NT2/D1 (cell line): Measurements from ENCODE around the gene FAM163B.
A peak's percentile ranks its signal among the peaks of the same experiment; 100 is the strongest.

Experiments
- DNase-seq: peaks from one replicate; pipeline ENCODE4 v3.0.0-alpha.2; 2011; ENCODE audit warnings: low read depth, low spot score
- H3K27me3 ChIP-seq: 2 replicates; pipeline ENCODE4 v1.6.0; 2011; ENCODE audit warnings: mild to moderate bottlenecking; ENCODE audit not compliant: insufficient read length, insufficient read depth
- H3K36me3 ChIP-seq: 2 replicates; pipeline ENCODE4 v1.6.1; 2011; ENCODE audit warnings: mild to moderate bottlenecking, low read length, mixed read lengths; ENCODE audit not compliant: insufficient read depth, insufficient read length
- H3K4me1 ChIP-seq: 2 replicates; pipeline ENCODE4 v1.5.1; 2011; ENCODE audit not compliant: insufficient read depth, insufficient read length
- H3K4me3 ChIP-seq: 2 replicates; pipeline ENCODE4 v1.5.1; 2011; ENCODE audit warnings: low read depth; ENCODE audit not compliant: insufficient read length
- H3K9ac ChIP-seq: 2 replicates; pipeline ENCODE4 v1.6.0; 2011; ENCODE audit warnings: low read depth; ENCODE audit not compliant: insufficient read length
- H3K9me3 ChIP-seq: 2 replicates; pipeline ENCODE4 v1.5.1; 2011; ENCODE audit warnings: mild to moderate bottlenecking, low read length; ENCODE audit not compliant: insufficient read depth
- SUZ12 ChIP-seq: IDR thresholded peaks from 2 replicates; pipeline ENCODE4 v1.6.1; 2011; ENCODE audit not compliant: insufficient read length, insufficient read depth; ENCODE audit errors: extremely low read depth
- YY1 ChIP-seq: IDR thresholded peaks from 2 replicates; pipeline ENCODE4 v1.6.1; 2011; ENCODE audit not compliant: insufficient read length, insufficient read depth
- ZNF274 ChIP-seq: IDR thresholded peaks from 2 replicates; pipeline ENCODE4 v1.6.1; 2011; ENCODE audit warnings: mild to moderate bottlenecking, low read depth, low read length

The FAM163B gene

GRCh38 chr9:133545494-133546286, 63.5 kb downstream of the FAM163B start:
- H3K27me3 ChIP-seq: no peaks in the 10 kb centered on the region
- TF ChIP-seq YY1 (no peak), ZNF274 (no peak), SUZ12 (no peak)
- no peak for DNase-seq

GRCh38 chr9:133543772-133544467, 65.3 kb downstream of the FAM163B start:
- H3K4me1 ChIP-seq: peaks cover 25% of the 10 kb centered on the region
- H3K36me3 ChIP-seq: peaks cover 5% of the 10 kb centered on the region
- H3K27me3 ChIP-seq: no peaks in the 10 kb centered on the region
- TF ChIP-seq YY1: no peak
- no peak overlapping the region for H3K9ac ChIP-seq
- H3K9me3 ChIP-seq: no peaks in the 10 kb centered on the region
- no peak for DNase-seq
- H3K4me3 ChIP-seq: no peak overlapping the region

More at GRCh38 chr9:133545494-133546286, 63.5 kb downstream of the FAM163B start:
- Histone ChIP-seq H3K36me3 (peaks cover 4% of the 10 kb centered on the region), H3K4me3 (no peak overlapping the region), H3K9ac (no peak overlapping the region), H3K9me3 (no peaks in the 10 kb centered on the region), H3K4me1 (peaks cover 12% of the 10 kb centered on the region)

GRCh38 chr9:133542002-133542401, 67.2 kb downstream of the FAM163B start:
- Histone ChIP-seq H3K4me3 (no peak overlapping the region), H3K27me3 (no peaks in the 10 kb centered on the region), H3K9me3 (no peaks in the 10 kb centered on the region), H3K4me1 (peaks cover 33% of the 10 kb centered on the region), H3K36me3 (peaks cover 5% of the 10 kb centered on the region), H3K9ac (peak overlapping the region; percentile 22)
- no peak for DNase-seq
- TF ChIP-seq SUZ12: no peak
- no peak for TF ChIP-seq ZNF274
- TF ChIP-seq YY1: no peak

- Histone ChIP-seq H3K4me3 (no peak overlapping the region), H3K4me1 (peaks cover 27% of the 10 kb centered on the region), H3K9ac (no peak overlapping the region), H3K9me3 (no peaks in the 10 kb centered on the region), H3K27me3 (peaks cover 8% of the 10 kb centered on the region), H3K36me3 (peaks cover 5% of the 10 kb centered on the region)
- TF ChIP-seq YY1 (no peak), SUZ12 (no peak), ZNF274 (no peak)
- DNase-seq: no peak
Observed at GRCh38 chr9:133540698-133541025, 68.5 kb downstream of the FAM163B start.

GRCh38 chr9:133539991-133540697, 69.0 kb downstream of the FAM163B start:
- DNase-seq: no peak
- TF ChIP-seq YY1 (no peak), ZNF274 (no peak), SUZ12 (no peak)
- H3K9me3 ChIP-seq: no peaks in the 10 kb centered on the region
- peaks cover 27% of the 10 kb centered on the region for H3K4me1 ChIP-seq
- H3K36me3 ChIP-seq: peaks cover 5% of the 10 kb centered on the region
- peaks cover 11% of the 10 kb centered on the region for H3K27me3 ChIP-seq
- H3K9ac ChIP-seq: peak overlapping the region; percentile 16
- no peak overlapping the region for H3K4me3 ChIP-seq

- Histone ChIP-seq H3K4me1 (peaks cover 27% of the 10 kb centered on the region), H3K36me3 (peaks cover 5% of the 10 kb centered on the region), H3K27me3 (peaks cover 21% of the 10 kb centered on the region), H3K9ac (peak overlapping the region; percentile 16), H3K9me3 (no peaks in the 10 kb centered on the region), H3K4me3 (no peak overlapping the region)
- DNase-seq: no peak
- TF ChIP-seq SUZ12 (no peak), ZNF274 (no peak), YY1 (no peak)
Observed at GRCh38 chr9:133538851-133539833, 70.0 kb downstream of the FAM163B start.
